BJ (cell line): Measurements from ENCODE around the gene FNIP1. TPM values are rescaled to one million over a fixed set of nuclear protein-coding genes. Genes with fewer than 3 reads are reported as not detected.
"Not testable (repeated sequence)": the region's sequence is repeated elsewhere in the genome, so short reads cannot be mapped to it uniquely, and the experiment has no call there.

ENCODE experiments used
- CTCF ChIA-PET: fragments of 350-600 bp; formaldehyde crosslinking; extraction: SDS; loops from one replicate; lab custom pipeline; 2021; ENCODE audit warnings: antibody characterized with exemption, inconsistent platforms; lab: Yijun Ruan, JAX
- POLR2A ChIA-PET: fragments of 300-600 bp; sonication (Branson Sonifier 250); formaldehyde crosslinking; extraction: SDS; loops from one replicate; lab custom pipeline; 2021; ENCODE audit warnings: antibody characterized with exemption; lab: Charles Lee
- DNase-seq: peaks from one replicate; pipeline ENCODE4 v3.0.0-alpha.2; 2011; ENCODE audit warnings: low read depth
- H3K27me3 ChIP-seq: 2 replicates; pipeline ENCODE4 v1.6.0; 2011; ENCODE audit warnings: low read length; ENCODE audit not compliant: control insufficient read depth, insufficient read depth
- H3K36me3 ChIP-seq: 2 replicates; pipeline ENCODE4 v1.5.1; 2011; ENCODE audit warnings: low read length; ENCODE audit not compliant: control insufficient read depth, insufficient read depth
- H3K4me3 ChIP-seq: 2 replicates; pipeline ENCODE4 v1.5.1; 2011; ENCODE audit warnings: low read depth, mild to moderate bottlenecking, control low read depth, low read length
- polyA minus RNA-seq: library from RNA; depleted of rRNA, polyadenylated mRNA; stranded (reverse); fragments of >200 nt; gene quantifications from 2 replicates; pipeline ENCODE4 v1.2.3, GENCODE V29; 2011; rRNA and poly(A)+ RNA removed
- polyA plus RNA-seq: library from polyadenylated mRNA; depleted of rRNA; stranded (reverse); fragments of >200 nt; gene quantifications from 2 replicates; pipeline ENCODE4 v1.2.3, GENCODE V29; 2011; rRNA removed
- TF ChIP-seq, protein P1 (sequence below): IDR thresholded peaks from 2 replicates; pipeline ENCODE4 v1.5.1; 2011; ENCODE audit warnings: low read depth, mild to moderate bottlenecking, control low read depth, inconsistent platforms, low read length, moderate library complexity; ENCODE audit not compliant: insufficient read depth

FNIP1 gene
- polyA plus RNA-seq (5.3 and 8.9 TPM in 2 replicates), polyA minus RNA-seq (12.9 and 13.4 TPM in 2 replicates)

- no peaks in the 10 kb centered on the region for H3K27me3 ChIP-seq
- peak within 1 kb of the TSS; percentile 99 for H3K4me3 ChIP-seq
- H3K36me3 ChIP-seq: no peaks in the 10 kb centered on the region
- ChIA-PET CTCF (interaction anchor here (0.8 to 4.3 kb wide), 4 partner anchors 9 to 213 kb away, joined by 3 to 12 read pairs (median 4); no protein-coding TSS in a partner anchor), POLR2A (interaction anchor here (0.5 to 0.6 kb wide), 2 partner anchors 194 to 814 kb away, joined by 3 to 4 read pairs; no protein-coding TSS in a partner anchor)
- TF ChIP-seq, protein P1, sequence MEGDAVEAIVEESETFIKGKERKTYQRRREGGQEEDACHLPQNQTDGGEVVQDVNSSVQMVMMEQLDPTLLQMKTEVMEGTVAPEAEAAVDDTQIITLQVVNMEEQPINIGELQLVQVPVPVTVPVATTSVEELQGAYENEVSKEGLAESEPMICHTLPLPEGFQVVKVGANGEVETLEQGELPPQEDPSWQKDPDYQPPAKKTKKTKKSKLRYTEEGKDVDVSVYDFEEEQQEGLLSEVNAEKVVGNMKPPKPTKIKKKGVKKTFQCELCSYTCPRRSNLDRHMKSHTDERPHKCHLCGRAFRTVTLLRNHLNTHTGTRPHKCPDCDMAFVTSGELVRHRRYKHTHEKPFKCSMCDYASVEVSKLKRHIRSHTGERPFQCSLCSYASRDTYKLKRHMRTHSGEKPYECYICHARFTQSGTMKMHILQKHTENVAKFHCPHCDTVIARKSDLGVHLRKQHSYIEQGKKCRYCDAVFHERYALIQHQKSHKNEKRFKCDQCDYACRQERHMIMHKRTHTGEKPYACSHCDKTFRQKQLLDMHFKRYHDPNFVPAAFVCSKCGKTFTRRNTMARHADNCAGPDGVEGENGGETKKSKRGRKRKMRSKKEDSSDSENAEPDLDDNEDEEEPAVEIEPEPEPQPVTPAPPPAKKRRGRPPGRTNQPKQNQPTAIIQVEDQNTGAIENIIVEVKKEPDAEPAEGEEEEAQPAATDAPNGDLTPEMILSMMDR: no peak
- DNase-seq: peak; percentile 81
Measured at GRCh38 chr5:131796793-131797693, at the start of gene FNIP1. Gene FNIP1 (minus strand): TSS chr5:131797017. CDS start chr5:131796921, 96 bp downstream.

- Histone ChIP-seq H3K27me3 (no peaks in the 10 kb centered on the region), H3K4me3 (no peak overlapping the region), H3K36me3 (no peaks in the 10 kb centered on the region)
- TF ChIP-seq, protein P1: no peak
- ChIA-PET CTCF (interaction anchor here (0.8 kb wide), 1 partner anchor 17 kb away, joined by 3 read pairs; no protein-coding TSS in a partner anchor), POLR2A (no interaction called here)
- DNase-seq: no peak
Measured at GRCh38 chr5:131846536-131846935, 49.7 kb upstream of the FNIP1 start.

DNA sequence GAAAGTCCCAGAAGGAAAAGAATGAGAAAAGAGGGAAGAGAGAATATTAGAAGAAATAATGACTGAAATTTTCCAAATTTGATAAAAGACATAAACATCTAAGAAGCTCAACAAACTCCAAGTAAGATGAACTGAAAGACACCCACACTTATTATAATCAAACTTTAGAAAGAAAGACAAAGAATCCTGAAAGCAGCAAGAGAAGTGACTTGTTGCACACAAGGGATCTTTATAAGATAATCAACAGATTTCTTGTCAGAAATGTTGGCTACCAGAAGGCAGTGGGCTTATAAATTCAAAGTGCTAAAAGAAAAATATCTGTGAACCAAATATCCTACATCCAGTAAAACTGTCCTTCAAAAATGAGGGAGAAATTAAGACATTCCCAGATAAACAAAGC, 49.0 kb upstream of the FNIP1 start:
- ChIA-PET POLR2A (no interaction called here), CTCF (no interaction called here)
- no peak for DNase-seq
- Histone ChIP-seq H3K27me3 (no peaks in the 10 kb centered on the region), H3K4me3 (no peak overlapping the region), H3K36me3 (no peaks in the 10 kb centered on the region)
- TF ChIP-seq, protein P1: no peak

DNA sequence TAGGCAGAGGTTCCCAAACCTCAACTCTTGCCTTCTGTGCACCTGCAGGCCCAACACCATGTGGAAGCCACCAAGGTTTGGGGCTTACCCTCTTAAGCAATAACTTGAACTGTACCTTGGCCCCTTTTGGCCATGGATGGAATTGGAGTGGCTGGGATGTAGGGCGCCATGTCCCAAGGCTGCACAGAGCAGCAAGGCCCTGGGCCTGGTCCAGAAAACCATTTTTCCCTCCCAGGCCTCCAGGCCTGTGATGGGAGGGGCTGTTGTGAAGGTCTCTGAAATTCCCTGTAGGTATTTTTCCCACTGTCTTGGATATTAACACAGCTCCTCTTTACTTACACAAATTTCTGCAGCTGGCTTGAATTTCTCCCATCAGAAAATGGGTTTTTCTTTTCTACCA, 46.2 kb upstream of the FNIP1 start:
- H3K27me3 ChIP-seq, CTCF ChIA-PET, H3K4me3 ChIP-seq, H3K36me3 ChIP-seq, DNase-seq, POLR2A ChIA-PET: not testable (repeated sequence)

DNA sequence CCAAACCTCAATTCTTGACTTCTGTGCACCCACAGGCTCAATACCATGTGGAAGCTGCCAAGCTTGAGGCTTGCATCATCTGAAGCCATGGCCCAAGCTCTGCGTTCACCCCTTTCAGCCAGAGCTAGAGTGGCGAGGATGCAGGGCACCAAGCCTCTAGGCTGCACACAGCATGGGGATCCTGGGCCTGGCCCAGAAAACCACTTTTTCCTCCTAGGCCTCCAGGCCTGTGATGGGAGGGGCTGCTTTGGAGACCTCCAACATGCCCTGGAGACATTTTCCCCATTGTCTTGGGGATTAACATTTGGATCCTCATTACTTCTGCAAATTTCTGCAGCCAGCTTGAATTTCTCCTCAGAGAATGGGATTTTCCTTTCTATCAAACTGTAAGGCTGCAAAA, 35.9 kb upstream of the FNIP1 start:
- H3K4me3 ChIP-seq, H3K27me3 ChIP-seq, DNase-seq, CTCF ChIA-PET, H3K36me3 ChIP-seq, POLR2A ChIA-PET: not testable (repeated sequence)

DNA sequence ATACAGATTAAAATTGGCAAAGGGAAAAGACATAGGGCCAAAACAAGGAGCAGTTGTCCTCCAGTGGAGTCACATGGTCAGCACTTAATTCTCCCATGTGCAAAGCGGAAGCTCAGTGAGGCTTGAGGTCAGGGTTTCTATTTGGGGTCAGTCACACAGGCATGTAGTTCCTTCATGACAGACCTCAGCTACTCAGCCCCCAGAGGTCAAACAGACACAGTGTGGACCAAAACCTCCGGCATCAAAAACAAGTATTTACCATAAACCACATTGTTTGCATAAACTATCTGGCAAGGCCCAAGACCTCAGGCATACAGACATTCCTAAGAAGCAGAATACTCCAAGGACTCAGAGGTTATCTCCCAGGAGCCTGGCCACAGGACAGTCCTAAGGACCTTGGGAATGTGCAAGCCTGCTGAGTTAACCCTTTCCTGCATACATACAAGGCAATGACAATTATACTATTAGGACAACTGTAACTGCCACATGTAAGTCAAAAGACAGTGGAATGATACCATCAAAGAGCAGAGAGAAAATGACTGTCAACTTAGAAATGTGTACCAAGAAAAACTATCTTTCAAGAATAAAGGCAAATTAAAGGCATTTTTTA, 28.7 kb upstream of the FNIP1 start:
- Histone ChIP-seq H3K4me3 (no peak overlapping the region), H3K36me3 (no peaks in the 10 kb centered on the region), H3K27me3 (no peaks in the 10 kb centered on the region)
- TF ChIP-seq, protein P1: no peak
- ChIA-PET POLR2A (no interaction called here), CTCF (no interaction called here)
- DNase-seq: no peak
